Measurements from ENCODE around the gene GPR75. TPM values are rescaled to one million over a fixed set of nuclear protein-coding genes. Genes with fewer than 3 reads are reported as not detected.

The GPR75 gene
- total and polyA plus RNA-seq, 2 of the 8 experiments (the other 6 are each of a cell fraction or from before 2014, with no cell fraction given), result 3.5 to 4.3 TPM

DNA sequence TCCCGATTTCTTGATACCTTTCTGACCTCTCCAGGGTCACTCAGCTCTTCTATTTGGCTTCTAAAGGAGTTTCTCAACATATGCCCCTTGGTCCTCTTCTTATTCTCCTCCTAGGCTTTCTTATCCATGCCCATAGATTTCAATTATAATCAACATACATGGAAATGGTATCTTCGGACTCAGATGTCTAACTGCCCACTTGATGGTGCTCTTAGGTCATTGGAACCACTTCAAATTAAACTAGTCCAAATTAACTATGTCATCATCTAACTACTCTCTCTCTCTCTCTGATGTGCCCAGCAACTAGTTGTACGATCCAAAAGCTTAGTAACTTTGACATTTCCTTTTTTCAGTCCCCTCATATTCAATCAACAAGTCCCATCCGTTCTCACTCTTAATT, 43.2 kb upstream of the GPR75 start:
- no peak for TF ChIP-seq RAD21 (IDR thresholded peaks at IDR 0.05 in 1 of 2, conservative IDR thresholded peaks at IDR 0.05 in 1 of 2; ENCODE audit: low read depth in 2 of 2, low read length in 2 of 2)
- no peak for TF ChIP-seq JUND (IDR thresholded peaks at IDR 0.05; ENCODE audit: low read length)
- no peak for TF ChIP-seq TAF1 (IDR thresholded peaks at IDR 0.05; ENCODE audit: low read depth, low read length)
- Histone ChIP-seq H4K20me1 (replicated peaks in 1 of 2; ENCODE audit: control insufficient read depth in 1 of 2, insufficient read depth in 2 of 2, low read length in 2 of 2) (no peaks in the 10 kb centered on the region), H4K5ac (ENCODE audit: insufficient read length, low read depth, low read length) (no peak overlapping the region), H3K4me3 (ENCODE audit: extremely low read depth in 1 of 4, insufficient read depth in 2 of 4, low read depth in 3 of 4, low read length in 4 of 4) (no peak overlapping the region), H4K8ac (ENCODE audit: extremely low read depth, insufficient read depth, low read length) (no peak overlapping the region), H2BK12ac (ENCODE audit: low read depth, low read length) (no peak overlapping the region), H3K4ac (replicated peaks; ENCODE audit: insufficient read length, low read depth, low read length) (no peak overlapping the region), H3K18ac (ENCODE audit: extremely low read depth, low read length) (no peak overlapping the region), H2AFZ (ENCODE audit: low read length) (no peak overlapping the region), H3K23me2 (ENCODE audit: low read depth, low read length) (0 out of 2 replicates have a peak, but pooled peaks cover 2% of the 10 kb centered on the region), H2BK5ac (ENCODE audit: low read depth, low read length) (no peak overlapping the region), H3K4me1 (replicated peaks in 1 of 4; ENCODE audit: control insufficient read depth in 3 of 4, insufficient read depth in 4 of 4, low read length in 3 of 4) (no peaks in the 10 kb centered on the region), H4K91ac (replicated peaks; ENCODE audit: insufficient read length, low read length) (no peak overlapping the region), H3K4me2 (ENCODE audit: insufficient read depth in 1 of 2, low read depth in 2 of 2, low read length in 2 of 2) (no peak overlapping the region), H3K36me3 (ENCODE audit: control insufficient read depth in 2 of 4, insufficient read depth in 4 of 4, low read length in 3 of 4) (peaks cover 13 to 70% (median 55%) of the 10 kb centered on the region in 4 experiments), H3K14ac (ENCODE audit: insufficient read length) (no peak overlapping the region), H3K56ac (replicated peaks; ENCODE audit: insufficient read length, low read depth, low read length) (no peak overlapping the region), H3K9ac (replicated peaks in 1 of 4; ENCODE audit: extremely low read depth in 1 of 4, low read depth in 3 of 4, low read length in 3 of 4) (no peak overlapping the region), H3K79me1 (ENCODE audit: low read depth, low read length) (no peaks in the 10 kb centered on the region), H2BK20ac (ENCODE audit: low read length) (no peak overlapping the region), H2BK15ac (ENCODE audit: low read length) (no peak overlapping the region), H3K27ac (ENCODE audit: low read depth, low read length) (no peak overlapping the region), H3K27me3 (replicated peaks in 1 of 4; ENCODE audit: control insufficient read depth in 3 of 4, extremely low read depth in 1 of 4, insufficient read depth in 3 of 4, low read length in 3 of 4) (no peaks in the 10 kb centered on the region), H3K9me3 (ENCODE audit: insufficient read depth in 2 of 2, low read depth in 1 of 2, low read length in 1 of 2) (no peaks in the 10 kb centered on the region), H2AK5ac (ENCODE audit: low read depth, low read length) (no peak overlapping the region), H3K23ac (ENCODE audit: insufficient read length) (no peak overlapping the region), H2BK120ac (replicated peaks; ENCODE audit: low read depth, low read length) (no peak overlapping the region), H3K79me2 (ENCODE audit: control insufficient read depth in 1 of 2, insufficient read depth in 2 of 2, low read length in 2 of 2) (no peaks in the 10 kb centered on the region)
- WGBS, 2 experiments (ENCODE audit: extremely low coverage in 1 of 2, insufficient coverage in 1 of 2, insufficient read length in 1 of 2, insufficient replicate concordance in 2 of 2, low coverage in 1 of 2, low lambda C conversion rate in 2 of 2, missing lambda C conversion rate in 1 of 2), result 68 to 88% methylated on average over 1 to 4 of the region's 4 CpGs
- ChIA-PET POLR2A (ENCODE audit: partially characterized antibody) (interaction anchor here (1.3 kb wide), 1 partner anchor 43 kb away, joined by 3 read pairs; the partner anchor contains the start of gene GPR75), CTCF (ENCODE audit: partially characterized antibody) (no interaction called here)
- FAIRE-seq (no peak), DNase-seq (ENCODE audit: low read depth in 1 of 2, low spot score in 2 of 2) (no peak)

Data from H1 (cell line).